NCI-H345 treated with DMSO at 0.1 percent for 48 hours (cell line): ENCODE results near the gene EN1.
A peak's percentile ranks its signal among the peaks of the same experiment; 100 is the strongest.

Experiments
- DNase-seq: peaks from one replicate; lab custom pipeline; 2025; ENCODE audit not compliant: unreplicated experiment; lab: John Stamatoyannopoulos, UW

Gene EN1

DNA sequence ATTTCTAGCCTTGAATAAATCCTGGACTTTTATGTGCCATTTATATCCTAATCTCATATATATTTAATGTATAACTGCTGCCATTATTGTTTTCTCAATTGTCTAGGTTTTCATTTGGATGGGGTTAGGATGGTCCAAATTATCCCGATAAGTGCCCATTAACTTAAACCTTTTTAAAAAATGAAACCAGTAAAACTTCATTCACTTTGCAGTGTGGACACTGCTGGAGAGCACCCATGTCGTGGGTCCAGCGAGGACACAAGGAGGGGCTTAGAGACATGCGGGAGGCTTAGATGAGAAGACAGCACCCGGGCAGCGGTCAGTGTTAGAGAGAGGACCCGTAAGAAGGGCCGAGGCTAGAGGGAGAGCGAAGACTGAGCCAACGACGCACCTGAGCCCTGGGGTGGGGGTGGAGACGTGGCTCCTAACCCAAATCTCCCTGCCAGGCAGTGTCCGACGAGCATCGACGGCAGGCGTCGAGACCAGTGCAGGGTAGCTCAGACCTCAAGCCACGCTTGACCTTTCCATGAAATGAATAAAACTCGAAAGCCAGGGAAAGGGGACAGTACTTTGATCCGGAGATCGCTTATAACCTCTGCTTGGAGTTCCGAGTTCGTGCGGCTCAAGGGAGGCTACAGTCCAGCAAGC, 9.0 kb upstream of the EN1 start:
- no peak for DNase-seq

DNA sequence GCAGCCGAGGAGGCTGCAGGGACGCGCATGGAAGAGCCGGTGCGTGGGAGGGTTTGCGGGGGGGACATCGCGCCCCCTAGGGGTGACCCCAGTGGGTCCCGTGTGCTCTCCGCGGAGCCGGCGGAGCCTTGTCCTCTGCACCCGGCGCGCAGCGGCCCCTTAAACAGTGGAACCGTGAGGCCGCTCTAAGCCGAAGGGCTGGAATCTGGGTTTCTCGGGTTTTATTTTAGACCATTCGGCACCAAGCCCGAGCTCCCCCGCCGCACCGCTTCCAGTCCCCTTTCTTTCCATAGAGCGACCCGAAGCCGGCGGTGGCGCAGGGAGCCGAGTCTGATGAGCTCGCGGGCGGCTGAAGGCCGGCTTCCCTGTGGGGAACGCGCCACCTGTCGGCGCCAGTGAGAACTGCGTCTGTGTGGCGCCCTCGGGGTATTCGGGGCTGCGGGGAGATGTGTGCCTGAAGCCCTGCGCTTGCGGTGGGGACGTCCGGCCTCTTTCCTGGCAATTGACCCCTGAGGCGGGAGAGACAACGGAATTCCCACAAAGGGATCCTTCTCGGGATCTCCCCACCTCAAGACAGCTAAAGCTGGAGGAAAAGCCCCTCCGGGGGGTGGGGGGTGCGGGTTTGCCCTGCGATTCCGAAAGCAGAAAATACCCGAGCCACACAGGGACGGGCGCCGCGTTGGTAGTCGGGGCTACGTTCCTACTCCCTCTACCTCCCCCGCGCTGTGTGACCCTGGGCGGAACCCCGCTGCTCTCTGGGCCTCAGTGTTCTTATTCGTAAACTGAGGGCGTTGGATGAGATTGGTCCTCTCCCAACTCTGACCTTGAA, 8.2 kb upstream of the EN1 start:
- peak; percentile 52 for DNase-seq

- no peak for DNase-seq
These were observed 7.3 kb upstream of the EN1 start for GRCh38 chr2:118854507-118855345.

GRCh38 chr2:118853651-118854291, 6.3 kb upstream of the EN1 start:
- DNase-seq = no peak

GRCh38 chr2:118853129-118853640, 5.7 kb upstream of the EN1 start:
- no peak for DNase-seq

- DNase-seq = no peak
These were observed 5.2 kb upstream of the EN1 start for GRCh38 chr2:118852605-118853128.

GRCh38 chr2:118851650-118852049, 4.2 kb upstream of the EN1 start:
- DNase-seq = no peak

DNA sequence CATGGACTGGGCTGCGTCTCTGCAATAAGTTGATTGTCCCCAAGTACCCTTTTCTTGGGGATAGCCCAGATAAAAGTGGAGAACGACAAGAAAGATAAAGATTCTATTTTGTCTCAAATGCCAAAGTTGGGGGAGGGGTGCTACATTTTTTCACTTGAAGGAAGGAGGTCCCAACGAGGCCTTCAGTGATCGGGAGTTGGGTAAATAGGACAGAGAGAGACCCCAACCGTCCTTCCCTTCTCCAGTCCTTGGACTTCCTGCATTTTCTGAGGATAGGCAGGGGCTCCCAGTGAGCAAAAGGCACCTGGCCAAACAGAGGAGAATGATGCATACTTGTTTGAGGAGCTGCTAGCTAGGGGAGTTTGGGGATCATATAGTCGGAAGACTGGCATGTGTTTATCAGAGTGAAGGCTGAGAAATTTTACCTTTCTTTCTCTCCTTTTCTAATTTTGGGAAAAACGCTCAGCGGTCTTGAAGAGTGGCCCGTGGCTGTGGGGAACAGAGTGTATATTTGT, 3.5 kb upstream of the EN1 start:
- DNase-seq = no peak

DNA sequence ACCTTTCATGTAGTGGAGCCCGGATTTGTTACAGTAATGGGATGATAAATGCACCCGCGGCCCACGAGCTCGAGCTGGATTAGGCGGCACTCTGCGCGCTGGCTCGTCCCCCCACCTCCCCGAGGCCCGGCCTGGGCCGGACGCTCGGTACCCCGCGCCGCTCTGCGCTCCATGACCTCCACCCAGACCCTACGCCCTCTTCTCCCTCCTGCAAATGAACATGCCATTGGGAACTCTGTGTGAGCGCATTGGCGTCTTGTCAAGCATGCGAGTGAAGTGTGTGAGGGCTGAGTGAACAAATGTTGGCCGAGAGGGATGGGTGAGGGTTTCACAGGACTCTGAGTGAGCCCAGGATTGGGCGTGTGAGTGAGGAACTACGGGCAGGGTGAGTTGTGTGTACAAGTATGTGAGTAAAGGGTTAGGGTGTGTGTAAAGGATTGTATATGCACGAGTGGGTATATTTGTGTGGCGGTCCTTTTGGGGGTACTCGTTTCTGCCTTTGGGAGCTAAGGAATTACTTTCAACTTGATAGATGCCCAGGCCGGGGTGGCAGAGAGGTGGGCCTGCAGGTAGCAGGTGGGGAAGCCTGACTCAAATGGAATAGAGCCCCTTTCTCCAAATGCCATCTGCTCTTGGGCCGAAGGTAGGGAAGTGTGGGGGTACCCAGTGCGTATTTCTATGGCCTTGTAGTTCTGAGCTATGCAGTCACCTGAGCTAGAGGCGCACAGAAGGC, 2.9 kb upstream of the EN1 start:
- no peak for DNase-seq

DNA sequence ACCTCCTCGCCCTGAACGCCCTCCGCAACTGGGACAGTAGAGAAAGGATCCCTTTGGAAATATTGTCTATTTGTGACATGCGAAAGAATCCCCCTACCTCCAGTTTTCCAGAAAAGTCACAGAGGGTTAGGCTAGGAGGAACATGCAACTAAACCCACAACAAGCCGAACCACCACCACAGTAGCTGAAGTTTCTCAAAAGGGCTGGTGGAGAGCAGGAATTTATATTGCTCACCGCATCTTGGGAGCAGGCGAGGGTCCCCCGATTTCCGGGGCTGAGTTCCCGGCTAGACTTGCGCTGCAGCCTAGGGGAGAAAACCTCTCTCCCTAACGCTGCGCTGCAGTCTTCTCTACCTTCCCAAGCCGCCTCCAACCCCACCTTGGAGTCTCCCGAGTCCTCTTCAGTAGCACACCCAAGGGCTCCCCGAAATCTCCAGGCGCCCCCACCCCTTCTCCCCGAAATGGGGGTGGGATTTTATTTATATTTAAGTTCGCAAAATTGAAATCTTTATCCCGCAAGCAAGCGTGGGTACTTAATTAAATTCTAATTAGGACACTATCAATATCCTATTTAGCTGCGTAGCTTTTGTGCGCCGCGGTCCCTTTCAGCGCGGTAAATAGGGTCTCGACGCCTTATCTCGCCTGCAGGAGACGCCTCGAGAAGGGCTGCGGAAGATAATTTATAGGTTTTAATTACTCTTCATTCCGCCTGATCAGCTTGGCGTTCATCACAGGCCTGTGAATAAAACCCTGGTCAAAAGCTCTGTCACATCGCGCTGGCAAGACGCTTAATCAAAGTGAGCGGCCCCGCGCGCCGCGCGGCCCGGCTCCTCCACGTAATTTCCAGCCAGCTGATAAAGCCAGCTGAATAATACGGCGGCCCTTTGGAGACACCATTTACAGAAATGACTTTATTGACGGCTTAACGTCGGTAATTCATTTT, 2.0 kb upstream of the EN1 start:
- no peak for DNase-seq

- no peak for DNase-seq
These were observed 1.2 kb upstream of the EN1 start for GRCh38 chr2:118848381-118849225.

- no peak for DNase-seq
These were observed 319 bp upstream of the EN1 start for GRCh38 chr2:118847762-118848172.

GRCh38 chr2:118846442-118846952, 951 bp downstream of the EN1 start:
- DNase-seq = no peak

DNA sequence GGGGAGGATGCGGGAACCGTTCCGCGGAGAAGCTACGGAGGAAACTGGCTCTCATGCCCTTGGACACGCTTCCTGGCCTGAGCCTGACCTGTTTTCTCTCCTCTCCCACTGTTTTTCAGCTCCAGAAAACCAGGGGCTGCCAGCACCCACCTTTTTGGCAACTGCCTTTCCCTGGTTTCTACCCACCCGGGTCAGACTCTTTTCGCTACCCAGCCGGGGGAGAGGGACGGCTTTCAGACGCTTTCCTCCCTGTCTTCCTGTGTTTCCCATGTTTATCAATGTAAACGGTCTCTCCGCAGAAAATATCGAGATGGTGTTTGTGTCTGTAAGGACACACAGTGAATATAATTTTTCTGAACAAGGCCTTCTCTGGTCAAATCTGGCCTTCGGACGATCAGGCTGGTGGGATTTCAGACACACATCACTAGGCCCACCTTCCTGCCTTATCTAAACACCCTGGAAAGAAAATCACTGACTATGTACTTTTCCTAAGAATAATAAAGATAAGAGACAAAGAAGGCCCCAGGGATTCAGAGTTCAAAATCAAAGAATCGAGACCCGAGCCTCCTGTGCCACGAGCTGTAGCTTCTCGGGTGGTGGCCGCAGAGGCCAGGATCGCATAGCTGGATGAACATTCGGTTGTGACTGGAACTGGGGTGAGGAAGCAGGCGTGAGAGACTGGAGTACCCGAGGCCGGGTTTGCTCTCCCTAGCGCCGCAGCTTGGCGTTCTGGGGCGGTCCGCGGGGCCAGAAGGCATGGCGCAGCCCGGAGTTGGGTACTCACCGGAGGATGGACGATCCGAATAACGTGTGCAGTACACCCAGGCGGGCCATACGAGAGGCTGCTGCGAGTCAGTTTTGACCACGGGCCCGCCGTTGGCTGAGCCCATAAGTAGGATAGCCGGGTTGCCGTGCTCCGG, 1.7 kb downstream of the EN1 start:
- no peak for DNase-seq

- no peak for DNase-seq
These were observed 2.4 kb downstream of the EN1 start for GRCh38 chr2:118845005-118845521.

DNA sequence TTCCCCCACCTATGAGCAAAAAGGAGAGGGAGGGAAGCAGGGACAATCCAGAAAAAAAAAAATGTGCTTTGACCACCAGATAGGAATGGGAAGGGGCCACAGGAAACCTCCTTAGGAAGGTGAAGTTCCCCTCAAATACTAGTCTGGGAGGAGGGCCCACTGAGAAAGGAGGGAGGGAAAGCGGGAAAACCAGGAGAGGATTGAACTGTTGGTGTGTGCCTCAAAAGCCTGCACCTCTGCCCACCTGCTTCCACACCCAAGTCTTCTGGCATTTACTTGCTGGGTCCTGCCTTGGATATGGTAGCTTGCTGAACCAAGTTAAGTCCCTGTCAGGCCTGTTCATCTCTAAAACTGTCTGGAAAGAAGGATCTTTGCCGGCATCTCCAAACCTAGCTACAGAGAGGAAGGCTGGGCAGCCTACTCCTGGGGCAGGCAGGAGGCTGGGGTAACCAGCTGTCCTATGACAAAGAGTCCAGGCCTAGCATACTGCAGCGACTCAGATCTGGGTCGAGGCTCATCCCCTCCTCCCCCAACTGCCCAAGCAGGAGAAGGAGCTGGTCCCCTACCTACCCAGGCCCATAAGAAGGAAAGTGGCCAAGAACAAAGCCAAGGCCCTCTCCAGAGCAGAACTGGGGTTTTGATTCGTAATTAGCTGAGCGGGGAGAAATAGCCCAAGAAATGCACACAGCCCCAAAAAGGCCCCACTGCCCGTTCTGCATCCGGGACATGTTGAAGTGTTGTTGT, 3.0 kb downstream of the EN1 start:
- DNase-seq = no peak
